Upper lobe of left lung (tissue), 4 donors: ENCODE measurements around the gene PREP.

Experiments used
- CTCF ChIP-seq, 6 experiments: fragments of 450-650 bp in 4 of 6; fragments of 200-600 bp in 2 of 6; sonication (generic) in 2 of 6; IDR thresholded peaks; one replicate each; pipeline ENCODE4 v1.5.1; 2016 to 2019; ENCODE audit warnings: antibody characterized with exemption in 6 of 6
- EP300 ChIP-seq, 4 donors: sonication (generic); formaldehyde crosslinking; IDR thresholded peaks; one replicate each; pipeline ENCODE4 v1.5.1; 2017; ENCODE audit warnings: antibody characterized with exemption in 4 of 4, control low read depth in 2 of 4
- POLR2A ChIP-seq, 4 donors: fragments of 450-650 bp; IDR thresholded peaks; one replicate each; pipeline ENCODE4 v1.5.1; 2016 to 2017; ENCODE audit warnings: antibody characterized with exemption in 4 of 4, mild to moderate bottlenecking in 2 of 4
- POLR2AphosphoS5 ChIP-seq, 2 donors: sonication (generic); formaldehyde crosslinking; IDR thresholded peaks; one replicate each; pipeline ENCODE4 v1.5.1; 2017; ENCODE audit warnings: antibody characterized with exemption in 2 of 2

GRCh38 chr6:105304825-105305224, 98.1 kb downstream of the PREP start:
- TF ChIP-seq CTCF (IDR thresholded peaks at IDR 0.05) (no peak), POLR2A (IDR thresholded peaks at IDR 0.05) (no peak), POLR2AphosphoS5 (IDR thresholded peaks at IDR 0.05) (no peak), EP300 (IDR thresholded peaks at IDR 0.05) (no peak)
